Choroid plexus epithelial cell (primary cell): ENCODE measurements around the gene CDC42BPA.

Experiments used
- DNase-seq: peaks from one replicate; pipeline ENCODE4 v3.0.0-alpha.2; 2010; ENCODE audit warnings: low read depth
- H3K4me3 ChIP-seq: 2 replicates; pipeline ENCODE4 v1.5.1; 2011; ENCODE audit warnings: low read depth, mild to moderate bottlenecking, control low read depth, low read length, moderate library complexity
- TF ChIP-seq, protein P1 (sequence below): conservative IDR thresholded peaks from 2 replicates; pipeline ENCODE4 v1.5.1; 2011; ENCODE audit warnings: low read depth, mild to moderate bottlenecking, control low read depth, inconsistent platforms, low read length, moderate library complexity

CDC42BPA gene

DNA sequence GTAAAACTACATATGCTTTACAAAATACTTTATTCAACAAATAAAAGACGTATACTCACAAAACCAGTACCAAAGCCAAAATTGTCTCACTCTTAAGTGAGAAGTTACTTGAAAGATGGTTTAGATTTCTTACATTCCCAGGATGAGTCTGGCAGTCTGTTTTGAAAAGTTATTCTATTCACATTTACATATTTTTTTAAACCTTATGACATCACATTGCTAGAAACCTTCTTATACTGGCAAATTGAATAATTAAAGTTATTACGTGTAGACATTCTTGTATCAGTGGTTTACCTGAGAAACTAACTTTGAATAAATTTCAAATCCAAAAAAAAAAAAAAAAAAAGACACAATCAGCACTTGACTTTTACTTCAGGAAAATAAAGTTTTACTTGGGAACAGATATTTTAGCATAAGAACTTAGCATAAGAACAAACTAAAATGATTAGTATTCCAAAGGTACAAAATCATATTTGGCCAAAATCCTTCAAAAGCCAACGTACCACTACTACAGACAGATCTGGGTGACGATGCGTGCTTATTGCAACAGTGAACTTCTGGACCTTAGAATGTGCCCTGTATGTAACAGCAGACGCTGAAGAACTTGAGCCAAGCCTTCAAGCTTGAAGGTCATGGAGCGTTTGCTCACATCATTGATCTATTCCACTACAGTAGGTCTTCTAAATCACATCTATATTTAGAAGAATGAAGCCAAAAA lies 2.5 kb downstream of the CDC42BPA start:
- TF ChIP-seq, protein P1, sequence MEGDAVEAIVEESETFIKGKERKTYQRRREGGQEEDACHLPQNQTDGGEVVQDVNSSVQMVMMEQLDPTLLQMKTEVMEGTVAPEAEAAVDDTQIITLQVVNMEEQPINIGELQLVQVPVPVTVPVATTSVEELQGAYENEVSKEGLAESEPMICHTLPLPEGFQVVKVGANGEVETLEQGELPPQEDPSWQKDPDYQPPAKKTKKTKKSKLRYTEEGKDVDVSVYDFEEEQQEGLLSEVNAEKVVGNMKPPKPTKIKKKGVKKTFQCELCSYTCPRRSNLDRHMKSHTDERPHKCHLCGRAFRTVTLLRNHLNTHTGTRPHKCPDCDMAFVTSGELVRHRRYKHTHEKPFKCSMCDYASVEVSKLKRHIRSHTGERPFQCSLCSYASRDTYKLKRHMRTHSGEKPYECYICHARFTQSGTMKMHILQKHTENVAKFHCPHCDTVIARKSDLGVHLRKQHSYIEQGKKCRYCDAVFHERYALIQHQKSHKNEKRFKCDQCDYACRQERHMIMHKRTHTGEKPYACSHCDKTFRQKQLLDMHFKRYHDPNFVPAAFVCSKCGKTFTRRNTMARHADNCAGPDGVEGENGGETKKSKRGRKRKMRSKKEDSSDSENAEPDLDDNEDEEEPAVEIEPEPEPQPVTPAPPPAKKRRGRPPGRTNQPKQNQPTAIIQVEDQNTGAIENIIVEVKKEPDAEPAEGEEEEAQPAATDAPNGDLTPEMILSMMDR: no peak
- peak overlapping the region; percentile 82 for H3K4me3 ChIP-seq
- peak; percentile 78 for DNase-seq

DNA sequence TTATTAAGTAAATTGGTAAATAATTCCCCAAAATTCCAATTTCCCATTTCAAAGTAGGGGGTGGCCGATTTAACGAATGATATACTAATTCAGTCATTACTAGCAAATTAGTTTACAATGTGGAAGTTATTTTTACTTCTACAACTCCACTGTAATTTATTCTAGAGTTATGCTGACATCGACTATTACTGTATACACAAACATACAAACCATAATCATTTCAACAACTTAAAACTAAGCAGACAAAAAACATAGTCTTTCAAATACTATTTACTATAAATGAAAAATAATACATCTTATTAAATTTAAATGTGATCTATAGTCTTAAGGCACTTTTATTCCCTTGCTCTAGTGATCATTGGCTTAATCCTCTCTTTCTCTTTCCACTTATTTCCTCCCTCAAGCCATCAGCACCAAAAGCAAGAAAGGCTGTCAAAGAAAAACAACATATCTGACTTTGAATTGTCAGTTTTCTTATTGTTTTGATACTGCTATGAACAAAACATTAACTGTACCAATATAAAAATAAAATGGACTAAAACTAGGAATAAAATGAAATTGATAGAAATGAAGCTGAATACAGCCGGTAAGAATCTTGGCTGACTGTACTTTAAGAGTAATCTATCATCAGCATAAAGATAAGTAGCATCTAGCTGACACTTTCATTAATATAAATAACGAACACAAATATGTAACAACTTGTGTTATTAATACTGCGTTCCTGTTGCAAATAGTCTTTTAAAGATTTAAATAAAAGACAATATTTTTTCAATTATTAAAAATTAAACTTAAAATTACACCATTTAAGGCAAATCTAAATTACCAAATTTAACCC lies 4.1 kb downstream of the CDC42BPA start:
- H3K4me3 ChIP-seq: peak overlapping the region; percentile 82
- no peak for DNase-seq
- TF ChIP-seq, protein P1: no peak

DNA sequence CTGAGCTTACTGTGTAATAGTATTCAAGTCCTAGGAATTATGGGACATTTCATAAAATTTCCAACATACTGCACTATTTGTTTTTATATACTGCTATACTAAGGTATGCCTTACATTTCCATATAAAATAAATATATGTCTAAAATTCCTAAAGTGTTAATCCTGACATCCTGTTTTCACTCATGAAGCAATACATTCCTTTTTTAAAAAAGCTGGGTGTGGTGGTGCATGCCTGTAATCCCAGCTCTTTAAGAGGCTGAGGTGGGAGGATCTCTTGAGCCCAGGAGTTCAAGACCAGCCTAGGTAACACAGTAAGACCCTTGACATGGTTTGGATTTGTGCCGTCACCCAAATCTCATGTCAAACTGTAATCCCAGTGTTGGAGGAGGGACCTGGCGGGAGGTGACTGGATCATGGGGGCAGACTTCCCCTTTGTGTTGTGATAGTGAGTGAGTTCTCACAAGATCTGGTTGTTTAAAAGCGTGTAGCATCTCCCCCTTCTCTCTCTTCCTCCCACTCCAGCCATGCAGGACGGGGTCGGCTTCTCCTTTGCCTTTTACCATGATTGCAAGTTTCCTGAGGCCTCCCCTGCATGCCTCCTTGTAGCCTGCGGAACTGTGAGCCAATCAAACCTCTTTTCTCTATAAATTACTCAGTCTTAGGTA lies 5.8 kb downstream of the CDC42BPA start:
- TF ChIP-seq, protein P1: no peak
- no peak for DNase-seq
- H3K4me3 ChIP-seq: no peak overlapping the region

DNA sequence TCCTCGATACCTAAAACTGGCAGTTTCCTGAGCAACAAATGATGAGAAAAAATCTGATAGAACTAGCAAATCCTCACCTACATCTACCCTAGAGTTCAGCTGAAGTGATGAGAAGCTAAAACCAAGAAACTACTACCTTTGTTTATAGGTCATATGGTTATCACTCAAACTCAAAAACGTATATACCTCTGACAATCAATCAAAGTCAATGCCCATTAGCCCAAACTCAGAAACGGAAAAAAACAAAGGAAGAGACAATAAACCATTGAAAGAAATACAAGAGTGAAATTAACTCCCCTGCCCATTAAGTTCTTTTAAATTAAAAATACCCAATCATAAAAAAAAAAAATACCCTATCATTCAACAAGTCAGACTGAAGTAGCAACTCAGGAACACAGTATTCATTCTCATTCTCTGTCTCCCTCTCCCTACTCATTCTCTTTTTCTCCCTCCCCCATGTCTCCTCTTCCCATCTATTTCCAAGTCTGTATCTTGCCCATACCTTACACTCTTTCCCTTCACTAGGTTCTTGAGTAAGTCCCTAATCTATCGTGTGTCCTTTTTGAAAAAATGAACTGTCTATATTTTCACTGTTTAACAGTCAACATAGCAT lies 6.8 kb downstream of the CDC42BPA start:
- TF ChIP-seq, protein P1: no peak
- no peak overlapping the region for H3K4me3 ChIP-seq
- no peak for DNase-seq

DNA sequence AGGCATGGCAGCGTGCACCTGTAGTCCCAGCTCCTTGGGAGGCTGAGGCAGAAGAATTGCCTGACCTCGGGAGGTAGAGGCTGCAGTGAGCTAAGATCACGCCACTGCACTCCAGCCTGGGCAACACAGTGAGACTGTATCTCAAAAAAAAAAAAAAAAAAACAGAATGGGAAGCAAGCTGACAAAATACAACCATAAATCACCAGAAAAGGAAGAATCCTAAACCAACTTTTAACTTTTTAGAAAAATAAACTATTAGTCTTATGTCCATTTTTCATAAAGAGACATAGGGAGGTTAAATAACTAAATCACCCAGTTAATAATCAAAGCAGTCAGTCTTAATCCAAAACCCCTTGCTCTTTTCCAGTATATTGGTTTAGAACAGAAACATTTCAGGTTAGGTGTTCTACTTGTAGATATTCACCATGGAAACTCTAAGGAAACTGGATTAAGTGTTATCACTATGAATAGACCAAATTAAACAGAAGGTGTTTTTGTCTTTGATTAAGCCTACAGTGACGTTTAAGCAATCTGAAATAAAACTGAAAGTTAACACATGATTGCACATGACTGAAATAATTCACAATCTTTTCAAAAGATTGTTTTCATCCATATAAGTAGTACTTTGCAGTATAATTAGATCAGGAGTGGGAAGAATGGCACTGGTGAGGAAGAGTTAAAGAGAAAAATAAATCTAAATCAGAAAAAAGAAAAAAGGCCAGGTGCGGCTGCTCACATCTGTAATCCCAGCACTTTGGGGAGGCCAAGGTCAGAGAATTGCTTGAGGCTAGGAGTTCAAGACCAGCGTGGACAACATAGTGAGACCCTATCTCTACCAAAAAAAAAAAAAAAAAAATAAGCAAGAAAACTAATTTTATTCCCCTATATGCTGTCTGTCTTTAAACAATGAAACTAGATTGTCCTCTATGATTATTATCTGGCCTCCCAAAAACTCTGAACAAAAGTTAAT lies 9.6 kb downstream of the CDC42BPA start:
- H3K4me3 ChIP-seq: no peak overlapping the region
- DNase-seq: no peak
- TF ChIP-seq, protein P1: no peak

DNA sequence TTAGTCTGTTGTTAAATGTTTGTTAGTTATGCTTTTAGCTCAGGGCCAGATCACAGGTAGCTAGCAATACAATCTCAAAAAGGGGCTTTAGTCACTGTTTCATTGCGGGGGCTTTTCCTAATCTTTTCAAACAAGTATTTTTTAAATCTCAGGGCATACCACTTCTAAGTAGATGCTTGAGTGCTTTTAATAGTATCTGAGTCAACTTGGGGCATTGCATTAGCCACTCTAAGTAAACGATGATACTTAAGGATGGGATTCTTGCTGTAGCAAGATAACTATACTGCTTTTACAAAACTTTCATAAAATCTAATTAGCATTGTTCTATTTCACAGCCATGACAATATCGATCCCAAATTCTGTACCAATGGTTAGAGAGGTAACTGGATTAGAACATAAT lies 11.6 kb downstream of the CDC42BPA start:
- TF ChIP-seq, protein P1: no peak
- H3K4me3 ChIP-seq: no peak overlapping the region
- DNase-seq: no peak
